IMR-90 (cell line): ENCODE data around the gene DGKB. TPM values are rescaled to one million over a fixed set of nuclear protein-coding genes. Genes with fewer than 3 reads are reported as not detected.

Source experiments
- ATAC-seq: fragments of 200-7000 bp; cut with Tn5 transposase; 2 replicates; pipeline ENCODE4 v1.9.1; 2020; ENCODE audit warnings: low read depth, mild to moderate bottlenecking, moderate library complexity
- BruUV-seq: library from RNA; stranded (reverse); fragments of 400-500 nt; replicated peaks from 2 replicates; lab custom pipeline; 2021; lab: Mats Ljungman, UMichigan
- CTCF ChIA-PET: fragments of 300-600 bp; formaldehyde crosslinking; extraction: SDS; loops from one replicate; lab custom pipeline; 2021; ENCODE audit warnings: antibody characterized with exemption; lab: Yijun Ruan, JAX
- POLR2A ChIA-PET: fragments of 300-600 bp; sonication (Branson Sonifier 250); formaldehyde crosslinking; loops from one replicate; lab custom pipeline; 2022; ENCODE audit warnings: antibody characterized with exemption; ENCODE audit not compliant: unreplicated experiment; lab: Charles Lee
- DNase-seq: peaks from one replicate; pipeline ENCODE4 v3.0.0; 2013
- H2AFZ ChIP-seq: replicated peaks from 2 replicates; pipeline ENCODE3; 2013; ENCODE audit warnings: low read length, mild to moderate bottlenecking; ENCODE audit not compliant: poor library complexity
- H2AK5ac ChIP-seq: 2 replicates; pipeline ENCODE4 v1.6.1; 2013; ENCODE audit warnings: low read depth, low read length, inconsistent platforms
- H2AK9ac ChIP-seq: replicated peaks from 2 replicates; pipeline ENCODE3; 2013; ENCODE audit warnings: mild to moderate bottlenecking, low read depth, low read length, moderate library complexity; ENCODE audit not compliant: poor library complexity
- H2BK120ac ChIP-seq: 2 replicates; pipeline ENCODE4 v1.6.1; 2013; ENCODE audit warnings: low read depth, low read length, inconsistent platforms
- H2BK15ac ChIP-seq: 3 replicates; pipeline ENCODE4 v1.6.1; 2013; ENCODE audit warnings: low read depth, low read length, inconsistent platforms
- H2BK20ac ChIP-seq: 2 replicates; pipeline ENCODE4 v1.6.1; 2013; ENCODE audit warnings: low read depth, mild to moderate bottlenecking, inconsistent platforms, low read length, moderate library complexity
- H2BK5ac ChIP-seq: 2 replicates; pipeline ENCODE4 v1.6.1; 2013; ENCODE audit warnings: mild to moderate bottlenecking, low read depth, low read length, inconsistent platforms; ENCODE audit not compliant: poor library complexity, severe bottlenecking
- H3K14ac ChIP-seq: replicated peaks from 2 replicates; pipeline ENCODE4 v1.6.1; 2013; ENCODE audit warnings: low read depth, low read length, inconsistent platforms
- H3K18ac ChIP-seq: 2 replicates; pipeline ENCODE4 v1.6.1; 2013; ENCODE audit warnings: low read depth, low read length, control low read depth
- H3K23ac ChIP-seq: 2 replicates; pipeline ENCODE4 v1.6.1; 2013; ENCODE audit warnings: low read depth, low read length, inconsistent platforms
- H3K27ac ChIP-seq: 2 replicates; pipeline ENCODE4 v1.5.1; 2013; ENCODE audit warnings: mild to moderate bottlenecking, control low read depth, low read length; ENCODE audit not compliant: insufficient read depth
- H3K27me3 ChIP-seq: 2 replicates; pipeline ENCODE4 v1.6.1; 2013; ENCODE audit warnings: low read length; ENCODE audit not compliant: control insufficient read depth, insufficient read depth
- H3K36me3 ChIP-seq: 2 replicates; pipeline ENCODE4 v1.6.1; 2013; ENCODE audit warnings: low read length, mixed read lengths; ENCODE audit not compliant: control insufficient read depth, insufficient read depth
- H3K4ac ChIP-seq: 2 replicates; pipeline ENCODE4 v1.6.1; 2013; ENCODE audit warnings: low read depth, low read length, inconsistent platforms
- H3K4me1 ChIP-seq: 2 replicates; pipeline ENCODE4 v1.6.1; 2013; ENCODE audit warnings: low read length, mixed read lengths; ENCODE audit not compliant: control insufficient read depth, insufficient read depth
- H3K4me2 ChIP-seq: 2 replicates; pipeline ENCODE4 v1.6.1; 2013; ENCODE audit warnings: low read depth, mild to moderate bottlenecking, control low read depth, low read length, moderate library complexity
- H3K4me3 ChIP-seq: 2 replicates; pipeline ENCODE4 v1.5.1; 2013; ENCODE audit warnings: low read depth, mild to moderate bottlenecking, control low read depth, low read length, moderate library complexity; ENCODE audit not compliant: insufficient read depth
- H3K56ac ChIP-seq: 2 replicates; pipeline ENCODE4 v1.6.1; 2013; ENCODE audit warnings: low read length, inconsistent platforms; ENCODE audit not compliant: insufficient read depth; ENCODE audit errors: extremely low read depth
- H3K79me1 ChIP-seq, 2 experiments: 2 replicates each; pipeline ENCODE4 v1.6.1; 2013; ENCODE audit warnings: low read length in 2 of 2, inconsistent platforms in 1 of 2, low read depth in 1 of 2
- H3K9ac ChIP-seq: 2 replicates; pipeline ENCODE4 v1.6.1; 2013; ENCODE audit warnings: low read depth, low read length, control low read depth
- H3K9me1 ChIP-seq: 2 replicates; pipeline ENCODE4 v1.6.1; 2013; ENCODE audit warnings: low read length, inconsistent platforms; ENCODE audit not compliant: insufficient read depth
- H3K9me3 ChIP-seq: 2 replicates; pipeline ENCODE4 v1.6.1; 2013; ENCODE audit warnings: low read length; ENCODE audit not compliant: control insufficient read depth, insufficient read depth
- H4K20me1 ChIP-seq: 2 replicates; pipeline ENCODE4 v1.6.1; 2013; ENCODE audit warnings: low read length, inconsistent platforms; ENCODE audit not compliant: insufficient read depth
- H4K5ac ChIP-seq: 2 replicates; pipeline ENCODE4 v1.6.1; 2013; ENCODE audit warnings: mild to moderate bottlenecking, low read depth, low read length, control low read depth
- H4K8ac ChIP-seq, 2 experiments: 2 replicates each; pipeline ENCODE4 v1.6.1; 2013; ENCODE audit warnings: low read depth in 2 of 2, low read length in 2 of 2, control low read depth in 1 of 2, inconsistent platforms in 1 of 2
- H4K91ac ChIP-seq: 2 replicates; pipeline ENCODE4 v1.6.1; 2013; ENCODE audit warnings: low read depth, low read length, inconsistent platforms; ENCODE audit not compliant: insufficient read depth
- BHLHE40 ChIP-seq: fragments of 150-350 bp; IDR thresholded peaks from 2 replicates; pipeline ENCODE4 v1.6.1; 2016; ENCODE audit warnings: mild to moderate bottlenecking, low read depth, low read length
- CEBPB ChIP-seq: IDR thresholded peaks from 2 replicates; pipeline ENCODE4 v1.6.1; 2012; ENCODE audit warnings: low read depth, low read length, improper control_type of control experiment
- CHD1 ChIP-seq: IDR thresholded peaks from 2 replicates; pipeline ENCODE4 v1.6.1; 2012; ENCODE audit warnings: low read depth, low read length, improper control_type of control experiment
- CTCF ChIP-seq: conservative IDR thresholded peaks from 2 replicates; pipeline ENCODE4 v1.5.1; 2012; ENCODE audit warnings: mild to moderate bottlenecking, low read depth, low read length, improper control_type of control experiment
- ELK1 ChIP-seq: fragments of 150-350 bp; IDR thresholded peaks from 2 replicates; pipeline ENCODE4 v1.6.1; 2016; ENCODE audit warnings: low read depth, mild to moderate bottlenecking, low read length, moderate library complexity, borderline replicate concordance
- FOS ChIP-seq: fragments of 150-350 bp; IDR thresholded peaks from 2 replicates; pipeline ENCODE4 v1.6.1; 2016; ENCODE audit warnings: low read depth, low read length
- MAFK ChIP-seq: IDR thresholded peaks from 2 replicates; pipeline ENCODE4 v1.6.1; 2012; ENCODE audit warnings: low read depth, low read length, improper control_type of control experiment
- MAZ ChIP-seq: IDR thresholded peaks from 2 replicates; pipeline ENCODE4 v1.6.1; 2012; ENCODE audit warnings: low read depth, mild to moderate bottlenecking, low read length, improper control_type of control experiment, moderate library complexity, borderline replicate concordance
- MXI1 ChIP-seq: IDR thresholded peaks from 2 replicates; pipeline ENCODE4 v1.6.1; 2012; ENCODE audit warnings: low read depth, mild to moderate bottlenecking, low read length, moderate library complexity, borderline replicate concordance
- NFE2L2 ChIP-seq: fragments of 150-350 bp; IDR thresholded peaks from 2 replicates; pipeline ENCODE4 v1.6.1; 2016; ENCODE audit warnings: low read depth, mild to moderate bottlenecking, low read length
- POLR2A ChIP-seq: IDR thresholded peaks from 2 replicates; pipeline ENCODE4 v1.6.1; 2012; ENCODE audit warnings: mild to moderate bottlenecking, low read depth, low read length
- RAD21 ChIP-seq: IDR thresholded peaks from 2 replicates; pipeline ENCODE4 v1.6.1; 2012; ENCODE audit warnings: low read length, improper control_type of control experiment
- RCOR1 ChIP-seq: IDR thresholded peaks from 2 replicates; pipeline ENCODE4 v1.6.1; 2012; ENCODE audit warnings: mild to moderate bottlenecking, low read length, improper control_type of control experiment; ENCODE audit not compliant: insufficient replicate concordance
- RFX5 ChIP-seq: IDR thresholded peaks from 2 replicates; pipeline ENCODE4 v1.8.0; 2012; ENCODE audit warnings: low read depth, mild to moderate bottlenecking, low read length, moderate library complexity
- SMC3 ChIP-seq: fragments of 150-350 bp; IDR thresholded peaks from 2 replicates; pipeline ENCODE4 v1.6.1; 2016; ENCODE audit warnings: low read depth, mild to moderate bottlenecking, antibody characterized with exemption, low read length, moderate library complexity
- WGBS, 2 experiments: methylation state at CpG; one replicate each; pipeline versions ENCODE4 v1.1.5 to v1.1.7; 2013; ENCODE audit warnings: missing lambda C conversion rate in 2 of 2; ENCODE audit not compliant: insufficient read length in 1 of 2; ENCODE audit errors: extremely low coverage in 2 of 2; 5-methylcytosine and 5-hydroxymethylcytosine counted together
- dilution Hi-C: fragments of 300-500 bp; cut with HindIII; formaldehyde crosslinking; loops from one replicate; pipeline ENCODE4 v1.14.3; 2018; ENCODE audit warnings: low sequenced_read_pairs; ENCODE audit not compliant: unreplicated experiment
- in situ Hi-C: fragments of 300-500 bp; cut with MboI; formaldehyde crosslinking; loops from 3 replicates; pipeline ENCODE4 v1.14.3; 2019; ENCODE audit warnings: low sequenced_read_pairs, inconsistent platforms, mixed read lengths
- intact Hi-C: fragments of 100-400 bp; cut with micrococcal nuclease; formaldehyde crosslinking; loops from 2 replicates; pipeline ENCODE4 v1.10.0; 2022
- polyA plus RNA-seq, 3 experiments: library from polyadenylated mRNA; depleted of rRNA; stranded (reverse); fragments of >200 nt; gene quantifications; 2 replicates each; pipeline ENCODE4 v1.2.3, GENCODE V29; 2012; ENCODE audit warnings: low replicate concordance in 1 of 3
- total RNA-seq: library from RNA; depleted of rRNA; stranded (reverse); fragments of >200 nt; gene quantifications from 2 replicates; pipeline ENCODE4 v1.2.3, GENCODE V29; 2012
- TF ChIP-seq, protein P1 (sequence below): fragments of 150-350 bp; IDR thresholded peaks from 2 replicates; pipeline ENCODE4 v1.6.1; 2017; ENCODE audit warnings: mild to moderate bottlenecking, antibody characterized with exemption, low read length, low read depth

DGKB gene
- total and polyA plus RNA-seq, 2 of the 4 experiments (the other 2 are of a cell fraction), result not detected

DNA sequence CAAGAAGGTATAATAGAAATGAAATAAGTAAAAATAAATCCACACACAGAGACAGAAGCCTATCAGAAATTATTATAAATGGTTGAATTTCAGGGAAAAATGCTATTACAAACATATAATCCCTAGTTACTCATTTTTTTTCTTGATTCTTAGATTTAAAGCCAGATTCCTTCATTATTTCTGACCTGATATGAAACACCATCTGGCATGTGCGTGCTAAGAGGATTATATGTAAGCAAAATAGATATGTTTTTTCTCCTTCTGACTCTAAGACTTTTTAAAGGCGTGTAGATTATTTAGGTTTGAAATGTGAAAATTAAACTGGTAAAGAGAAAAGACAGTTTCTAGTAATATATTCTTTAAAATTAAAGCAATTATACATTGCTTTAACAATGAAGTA is 676.4 kb downstream of the DGKB start:
- Histone ChIP-seq H4K91ac (no peak overlapping the region), H3K9ac (no peak overlapping the region), H2BK5ac (no peak overlapping the region), H3K36me3 (no peaks in the 10 kb centered on the region), H4K20me1 (no peaks in the 10 kb centered on the region), H2AK5ac (no peak overlapping the region), H3K23ac (no peak overlapping the region), H3K9me1 (no peaks in the 10 kb centered on the region), H3K4me3 (no peak overlapping the region), H3K4me1 (no peaks in the 10 kb centered on the region), H4K5ac (no peak overlapping the region), H2AFZ (no peak overlapping the region), H3K27me3 (no peaks in the 10 kb centered on the region), H3K9me3 (no peaks in the 10 kb centered on the region), H2AK9ac (no peak overlapping the region), H3K56ac (no peak overlapping the region), H3K4me2 (no peak overlapping the region), H3K4ac (no peak overlapping the region), H2BK20ac (no peak overlapping the region), H3K14ac (no peak overlapping the region), H4K8ac (no peak overlapping the region), H3K18ac (no peak overlapping the region), H2BK15ac (no peak overlapping the region), H3K27ac (no peak overlapping the region), H2BK120ac (no peak overlapping the region), H3K79me1 (no peaks in the 10 kb centered on the region)
- CTCF ChIA-PET, result no interaction called here
- in situ Hi-C loops (no loop called here), intact Hi-C loops (no loop called here), dilution Hi-C loops (no loop called here)
- ATAC-seq, result no peak
- BruUV-seq, result no TSS peak
- DNase-seq, result no peak
- WGBS, 2 experiments, result no CpG with 5 or more reads among the region's 2 CpGs
- TF ChIP-seq NFE2L2, result no peak
- TF ChIP-seq MAZ, result no peak
- TF ChIP-seq MAFK, result no peak
- TF ChIP-seq CEBPB, result no peak
- TF ChIP-seq BHLHE40, result no peak
- no peak for TF ChIP-seq RCOR1
- TF ChIP-seq POLR2A, result no peak
- no peak for TF ChIP-seq RFX5
- TF ChIP-seq ELK1, result no peak
- TF ChIP-seq CHD1, result no peak
- TF ChIP-seq CTCF, result no peak
- TF ChIP-seq FOS, result no peak
- no peak for TF ChIP-seq SMC3
- no peak for TF ChIP-seq MXI1
- no peak for TF ChIP-seq RAD21
- TF ChIP-seq, protein P1, sequence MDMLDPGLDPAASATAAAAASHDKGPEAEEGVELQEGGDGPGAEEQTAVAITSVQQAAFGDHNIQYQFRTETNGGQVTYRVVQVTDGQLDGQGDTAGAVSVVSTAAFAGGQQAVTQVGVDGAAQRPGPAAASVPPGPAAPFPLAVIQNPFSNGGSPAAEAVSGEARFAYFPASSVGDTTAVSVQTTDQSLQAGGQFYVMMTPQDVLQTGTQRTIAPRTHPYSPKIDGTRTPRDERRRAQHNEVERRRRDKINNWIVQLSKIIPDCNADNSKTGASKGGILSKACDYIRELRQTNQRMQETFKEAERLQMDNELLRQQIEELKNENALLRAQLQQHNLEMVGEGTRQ, result no peak
- POLR2A ChIA-PET, result no interaction called here
